Measurements from ENCODE around the gene FBH1.
A peak's percentile ranks its signal among the peaks of the same experiment; 100 is the strongest.
"Not testable (repeated sequence)": the region's sequence is repeated elsewhere in the genome, so short reads cannot be mapped to it uniquely, and the experiment has no call there.

Gene FBH1

DNA sequence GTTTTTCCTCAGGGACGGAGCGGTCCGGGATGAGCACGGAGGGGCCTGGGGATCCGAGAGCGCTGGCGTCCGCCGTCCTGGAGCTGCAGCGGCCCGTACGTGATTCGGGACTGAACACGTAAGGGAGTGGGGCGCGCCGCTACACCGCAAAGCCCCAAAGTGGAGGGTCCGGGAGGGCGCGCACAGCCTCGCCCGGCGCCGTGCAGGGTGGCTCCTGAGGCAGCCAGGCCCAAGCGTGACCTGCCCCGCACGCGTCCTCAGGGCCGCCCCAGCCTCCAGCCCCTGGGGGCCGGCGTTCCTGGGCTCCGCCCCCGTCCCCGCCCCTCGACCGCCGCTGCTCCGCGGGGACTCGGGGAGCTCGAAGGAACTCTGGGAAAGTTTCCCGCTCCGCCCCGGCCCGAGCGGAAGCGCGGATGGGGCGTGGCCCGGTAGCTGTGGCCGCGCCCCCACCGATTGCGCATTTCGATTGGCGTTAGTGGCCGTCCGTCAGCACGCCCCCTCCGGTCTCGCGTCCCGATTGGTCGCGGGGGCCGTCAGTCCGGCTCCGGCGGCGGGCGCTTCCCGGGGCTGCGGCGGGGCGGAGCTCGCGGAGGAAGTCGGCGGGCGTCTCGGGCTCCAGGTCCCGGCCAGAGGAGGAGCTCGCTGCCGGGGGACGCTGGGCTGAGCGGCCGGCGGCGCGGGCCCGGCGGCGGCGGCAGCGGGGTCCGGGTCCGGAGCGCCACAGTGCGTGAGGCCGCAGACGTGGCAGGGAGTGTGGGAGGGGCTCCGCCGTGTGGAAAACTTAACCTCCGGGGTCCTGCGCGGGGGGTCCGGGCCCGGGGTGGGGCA is at the start of gene FBH1, which contains the start of gene ANKRD16:
Gene FBH1 (plus strand): TSS at position 620 of the 828 bp plus-strand sequence. CDS start 103 bp downstream, at position 723.
Gene ANKRD16 (minus strand): TSS at position 270 of the 828 bp plus-strand sequence. CDS start 539 bp downstream, outside the sequence.
- DNase-seq: peak; percentile 98

DNA sequence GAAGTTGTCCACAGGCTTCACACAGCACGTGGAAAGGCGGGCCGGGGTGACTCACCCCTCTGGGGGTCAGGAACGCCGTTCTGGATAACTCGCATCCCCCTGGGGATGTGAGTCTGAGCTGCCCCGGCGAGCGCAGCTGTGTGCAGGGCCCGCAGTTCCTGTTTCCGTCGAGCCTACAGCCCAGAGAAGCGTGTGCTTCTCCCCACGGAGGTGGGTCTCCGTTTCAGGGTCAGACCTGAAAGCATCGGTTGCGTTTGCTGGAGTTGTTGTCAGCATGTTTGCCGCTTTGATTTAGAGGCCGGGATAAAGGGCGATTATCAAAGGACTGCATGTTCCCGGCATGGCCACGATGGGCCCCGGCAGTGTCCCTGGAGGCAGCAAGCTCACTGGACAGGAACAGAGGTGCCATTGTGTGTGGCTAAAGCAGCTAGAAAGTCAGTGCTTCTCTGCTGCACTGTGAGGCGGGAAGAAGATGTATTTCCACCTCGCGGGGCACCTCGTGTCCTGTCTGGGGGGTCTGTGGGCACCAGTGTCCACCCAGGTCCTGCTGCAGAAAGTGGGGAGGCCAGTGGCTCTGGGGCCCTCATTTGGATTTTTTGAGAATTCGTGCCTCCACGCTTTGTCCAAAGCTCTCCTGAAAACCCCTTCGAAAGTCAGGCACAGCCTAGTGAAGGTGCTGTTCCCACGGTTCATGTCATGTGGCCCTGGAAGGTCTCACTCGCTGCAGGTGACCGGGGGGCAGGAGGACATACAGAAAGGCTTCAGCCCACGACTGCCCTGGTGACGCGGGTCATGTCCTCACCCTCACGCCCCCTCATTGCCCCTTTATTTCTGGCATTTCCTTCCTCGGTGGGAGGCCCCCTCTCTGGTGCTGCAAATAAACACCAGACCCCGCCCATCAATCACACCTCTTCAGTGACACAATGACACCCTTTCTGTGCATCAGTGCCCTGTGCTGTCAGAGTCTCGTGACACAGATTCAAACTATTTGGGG is 49.4 kb upstream of the FBH1 start:
- DNase-seq: no peak

DNA sequence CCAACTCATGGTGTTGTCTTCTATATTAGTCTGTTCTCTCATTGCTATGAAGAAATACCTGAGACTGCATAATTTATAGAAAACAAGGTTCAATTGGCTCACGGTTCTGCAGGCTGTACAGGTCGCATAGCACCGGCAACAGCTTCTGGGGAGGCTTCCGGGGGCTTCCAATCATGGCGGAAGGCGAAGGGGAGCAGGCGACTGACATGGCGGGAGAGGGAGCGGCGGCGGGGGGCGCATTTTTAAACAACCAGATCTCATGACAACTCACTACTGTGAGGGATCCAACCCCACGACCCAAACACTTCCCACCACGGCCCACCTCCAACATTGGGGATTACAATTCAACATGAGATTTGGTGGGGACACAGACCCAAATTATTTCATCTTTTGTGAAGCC is 48.1 kb upstream of the FBH1 start:
- no peak for DNase-seq

- no peak for DNase-seq
Measured at GRCh38 chr10:5843686-5844344, 46.2 kb upstream of the FBH1 start.

GRCh38 chr10:5844345-5845055 is 45.5 kb upstream of the FBH1 start:
- no peak for DNase-seq

GRCh38 chr10:5846667-5847066 is 43.4 kb upstream of the FBH1 start:
- not testable (repeated sequence) for DNase-seq

DNA sequence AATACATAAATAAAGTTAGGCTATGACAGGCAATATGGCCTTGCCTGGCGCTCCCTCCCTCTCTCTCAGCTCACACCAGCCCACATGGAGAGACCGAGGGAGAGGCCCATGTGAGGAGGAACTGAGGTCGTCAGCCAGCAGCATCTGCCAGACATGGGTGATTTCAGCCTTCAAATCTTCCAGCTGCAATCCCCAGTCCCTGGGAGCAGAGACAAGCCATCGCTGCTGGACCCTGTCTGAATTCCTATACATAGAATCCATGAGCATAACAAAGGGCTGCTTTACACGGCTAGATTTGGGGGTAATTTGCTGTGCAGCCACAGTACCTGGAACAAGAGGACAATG is 35.9 kb upstream of the FBH1 start:
- no peak for DNase-seq

GRCh38 chr10:5855979-5856700 is 33.9 kb upstream of the FBH1 start:
- no peak for DNase-seq

- DNase-seq: no peak
Measured at GRCh38 chr10:5856701-5857004, 33.4 kb upstream of the FBH1 start.

DNA sequence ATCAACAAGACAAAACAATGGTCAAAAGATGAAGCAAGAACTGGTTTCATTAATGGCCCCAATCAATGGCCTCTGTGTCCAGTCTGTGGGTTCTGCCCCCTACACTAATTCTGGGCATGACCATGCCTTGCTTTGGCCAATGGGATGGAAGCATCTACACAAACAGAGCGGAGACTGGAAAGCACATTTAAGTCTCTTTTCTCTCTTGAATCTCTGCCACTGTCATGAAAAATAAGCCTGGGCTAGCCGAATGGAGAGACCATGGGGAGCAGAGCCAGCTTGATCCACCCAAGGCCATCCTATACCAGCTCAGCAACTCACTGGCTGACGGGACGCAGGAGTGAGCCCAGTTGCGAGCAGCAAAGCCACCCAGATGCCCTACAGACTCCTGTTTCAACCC is 31.2 kb upstream of the FBH1 start:
- DNase-seq: no peak

- DNase-seq: no peak
Measured at GRCh38 chr10:5860066-5860465, 30.0 kb upstream of the FBH1 start.

GRCh38 chr10:5862360-5862961 is 27.6 kb upstream of the FBH1 start:
- DNase-seq: no peak

DNA sequence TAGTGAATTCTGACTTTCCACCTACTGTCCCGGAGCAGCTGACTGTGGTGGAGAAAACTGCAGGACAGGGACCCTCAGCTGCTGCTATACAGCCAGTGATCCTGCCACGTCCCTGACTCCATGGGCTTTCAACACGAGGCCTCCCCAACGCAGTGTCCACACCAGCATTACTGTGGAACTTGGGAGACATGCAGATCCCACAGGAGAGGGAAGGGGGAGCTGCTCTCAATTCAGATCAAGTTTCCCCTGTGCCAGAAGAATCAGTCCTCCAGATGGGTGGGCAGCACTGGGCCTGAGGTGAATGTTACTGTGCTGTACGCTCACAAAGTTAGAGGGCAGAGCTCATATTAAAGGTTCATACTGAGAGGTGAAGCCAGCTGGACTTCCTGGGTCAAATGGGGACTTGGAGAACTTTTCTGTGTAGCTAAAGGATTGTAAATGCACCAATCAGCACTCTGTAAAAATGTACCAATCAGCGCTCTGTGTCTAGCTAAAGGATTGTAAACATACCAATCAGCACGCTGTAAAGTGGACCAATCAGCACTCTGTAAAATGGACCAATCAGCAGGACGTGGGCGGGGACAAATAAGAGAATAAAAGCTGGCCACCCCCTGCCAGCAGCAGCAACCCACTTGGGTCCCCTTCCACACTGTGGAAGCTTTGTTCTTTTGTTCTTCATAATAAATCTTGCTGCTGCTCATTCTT is 26.9 kb upstream of the FBH1 start:
- DNase-seq: not testable (repeated sequence)

DNA sequence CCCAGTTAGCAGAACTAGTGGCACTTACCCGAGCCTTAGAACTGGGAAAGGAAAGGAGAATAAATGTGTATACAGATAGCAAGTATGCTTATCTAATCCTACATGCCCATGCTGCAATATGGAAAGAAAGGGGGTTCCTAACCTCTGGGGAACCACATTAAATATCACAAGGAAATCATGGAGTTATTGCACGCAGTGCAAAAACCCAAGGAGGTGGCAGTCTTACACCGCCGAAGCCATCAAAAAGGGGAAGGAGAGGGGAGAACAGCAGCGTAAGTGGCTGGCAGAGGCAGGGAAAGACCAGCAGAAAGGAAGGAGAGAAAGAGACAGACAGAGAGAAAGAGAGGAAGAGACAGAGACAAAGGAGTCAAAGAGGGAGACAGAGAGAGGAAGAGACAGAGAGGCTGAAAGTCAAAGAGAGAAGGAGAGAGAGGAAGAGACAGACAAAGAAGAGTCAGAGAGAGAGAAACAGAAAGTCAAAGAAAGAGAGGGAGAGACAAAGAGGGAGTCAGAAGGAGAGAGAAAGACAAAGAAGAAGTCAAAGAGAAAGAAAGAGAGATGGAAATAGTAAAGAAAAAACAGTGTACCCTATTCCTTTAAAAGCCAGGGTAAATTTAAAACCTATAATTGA is 23.5 kb upstream of the FBH1 start:
- not testable (repeated sequence) for DNase-seq

GRCh38 chr10:5867091-5867615 is 22.9 kb upstream of the FBH1 start:
- DNase-seq: not testable (repeated sequence)

DNA sequence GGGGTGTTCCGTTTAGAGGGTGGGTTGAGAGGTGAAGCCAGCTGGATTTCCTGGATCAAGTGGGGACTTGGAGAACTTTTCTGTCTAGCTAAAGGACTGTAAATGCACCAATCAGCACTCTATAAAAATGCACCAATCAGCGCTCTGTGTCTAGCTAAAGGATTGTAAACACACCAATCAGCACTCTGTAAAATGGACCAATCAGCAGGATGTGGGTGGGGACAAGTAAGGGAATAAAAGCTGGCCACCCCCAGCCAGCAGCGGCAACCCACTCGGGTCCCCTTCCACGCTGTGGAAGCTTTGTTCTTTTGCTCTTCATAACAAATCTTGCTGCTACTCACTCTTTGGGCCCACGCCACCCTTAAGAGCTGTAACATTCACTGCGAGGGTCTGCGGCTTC is 21.7 kb upstream of the FBH1 start:
- DNase-seq: not testable (repeated sequence)

DNA sequence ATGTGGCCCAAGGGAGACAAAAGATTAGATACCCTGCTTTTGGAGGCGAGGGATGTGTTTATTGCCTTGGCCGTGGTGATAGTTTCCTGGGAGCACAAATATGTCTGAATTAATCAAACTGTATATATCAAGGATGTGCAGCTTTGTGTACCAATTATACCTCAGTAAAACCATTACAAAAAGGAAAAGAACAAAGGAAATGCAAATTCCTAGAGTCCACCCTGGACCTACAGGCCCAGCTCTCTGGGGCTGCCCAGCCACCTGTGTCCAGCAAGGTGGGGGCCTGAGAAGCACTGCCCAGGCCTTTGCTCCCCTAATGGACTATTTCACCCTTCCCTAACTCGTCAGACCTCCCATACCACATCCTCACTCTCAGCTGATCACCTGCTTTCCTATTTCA is 20.9 kb upstream of the FBH1 start:
- DNase-seq: no peak

DNA sequence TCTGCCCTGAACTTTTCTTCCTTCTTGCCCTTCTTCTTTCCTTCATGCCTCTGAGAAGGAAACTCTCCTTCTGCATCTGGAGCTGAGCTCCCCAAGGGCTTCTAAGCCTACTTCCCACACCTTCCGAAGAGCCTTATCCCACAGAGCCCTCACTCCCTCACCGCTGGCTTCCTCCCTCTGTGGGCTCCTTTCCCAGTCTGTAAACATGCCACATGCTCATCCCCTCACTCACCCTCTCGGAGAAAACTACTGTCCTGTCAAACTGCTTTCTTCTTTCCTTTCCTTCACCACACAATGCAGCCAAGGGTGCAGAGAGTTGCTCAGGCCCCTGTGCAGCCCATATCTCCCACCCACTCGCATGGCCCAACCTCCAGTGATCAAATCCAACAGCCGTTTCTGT is 18.4 kb upstream of the FBH1 start:
- no peak for DNase-seq

- DNase-seq: peak; percentile 80
Measured at GRCh38 chr10:5873515-5873995, 16.5 kb upstream of the FBH1 start.

Data from CD4-positive, alpha-beta T cell treated with Interleukin-17A for 1 hour (primary cell).